SHP77 (cell line): ENCODE measurements around the gene KRTAP10-9.

ENCODE experiments used
- DNase-seq, 2 experiments: peaks; one replicate each; lab custom pipeline; 2025; lab: John Stamatoyannopoulos, UW

The KRTAP10-9 gene

DNA sequence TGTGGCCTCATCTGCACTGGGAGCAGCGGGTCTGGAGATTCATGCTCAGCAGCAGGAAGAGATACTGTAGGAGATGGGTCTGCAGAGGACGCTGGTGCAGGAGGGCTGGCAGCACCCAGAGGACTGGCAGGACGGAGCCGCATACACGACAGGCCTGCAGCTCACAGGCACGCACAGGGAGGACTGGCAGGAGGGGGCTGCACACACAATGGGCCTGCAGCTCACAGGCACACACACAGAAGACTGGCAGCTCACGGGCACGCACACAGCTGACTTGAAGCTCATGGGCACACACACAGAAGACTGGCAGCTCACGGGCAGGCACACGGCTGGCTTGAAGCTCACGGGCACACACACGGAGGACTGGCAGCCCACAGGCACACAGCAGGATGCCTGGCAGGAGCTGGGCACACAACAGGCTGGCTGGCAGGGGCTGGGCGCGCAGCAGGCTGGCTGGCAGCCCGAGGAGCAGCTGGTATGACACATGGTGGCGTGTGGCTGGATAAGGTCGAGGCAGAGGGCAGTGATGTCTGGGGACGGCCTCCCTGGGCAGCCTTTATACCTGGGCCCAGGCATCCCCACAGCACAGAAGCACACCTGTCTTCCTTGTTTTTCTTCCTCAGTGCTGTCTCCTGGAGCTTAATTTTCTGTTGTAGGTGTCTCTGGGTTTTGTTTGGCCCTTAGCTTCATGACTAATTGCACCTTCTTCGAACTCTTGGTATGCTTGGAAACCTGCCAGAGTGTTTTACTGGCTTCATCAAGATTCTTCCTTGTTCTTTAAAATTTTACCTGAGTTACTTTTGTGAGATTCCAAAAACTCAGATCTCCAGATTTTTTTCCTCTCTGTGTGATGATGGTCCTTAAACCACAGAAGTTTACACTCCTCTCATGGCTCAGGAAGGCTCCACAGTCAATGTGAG lies 39.8 kb downstream of the KRTAP10-9 start, which contains the start of gene KRTAP12-2:
Gene KRTAP12-2, minus strand, starts transcription at position 527 of the 920 bp plus-strand sequence. Its CDS starts 41 bp downstream, at position 486.
- peak in 1 of 2 experiments; percentile 32 for DNase-seq

DNA sequence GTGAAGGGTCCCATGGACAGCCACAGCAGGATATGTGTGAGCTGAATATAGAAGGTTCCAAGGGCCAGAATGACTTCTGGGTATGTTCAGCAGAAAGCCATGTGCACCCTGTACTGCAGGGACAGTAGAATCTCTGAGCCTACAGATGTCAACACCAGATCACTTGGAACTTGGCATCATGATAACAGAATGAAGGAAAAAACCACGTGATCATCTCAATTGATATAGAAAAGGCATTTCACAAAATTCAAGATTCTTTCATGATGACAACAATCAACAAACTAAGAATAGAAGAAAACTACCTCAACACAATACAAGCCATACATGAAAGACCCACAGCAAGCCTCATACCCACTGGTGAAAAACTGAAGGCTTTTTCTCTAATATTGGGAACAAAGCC lies 40.7 kb downstream of the KRTAP10-9 start:
- no peak for DNase-seq

DNA sequence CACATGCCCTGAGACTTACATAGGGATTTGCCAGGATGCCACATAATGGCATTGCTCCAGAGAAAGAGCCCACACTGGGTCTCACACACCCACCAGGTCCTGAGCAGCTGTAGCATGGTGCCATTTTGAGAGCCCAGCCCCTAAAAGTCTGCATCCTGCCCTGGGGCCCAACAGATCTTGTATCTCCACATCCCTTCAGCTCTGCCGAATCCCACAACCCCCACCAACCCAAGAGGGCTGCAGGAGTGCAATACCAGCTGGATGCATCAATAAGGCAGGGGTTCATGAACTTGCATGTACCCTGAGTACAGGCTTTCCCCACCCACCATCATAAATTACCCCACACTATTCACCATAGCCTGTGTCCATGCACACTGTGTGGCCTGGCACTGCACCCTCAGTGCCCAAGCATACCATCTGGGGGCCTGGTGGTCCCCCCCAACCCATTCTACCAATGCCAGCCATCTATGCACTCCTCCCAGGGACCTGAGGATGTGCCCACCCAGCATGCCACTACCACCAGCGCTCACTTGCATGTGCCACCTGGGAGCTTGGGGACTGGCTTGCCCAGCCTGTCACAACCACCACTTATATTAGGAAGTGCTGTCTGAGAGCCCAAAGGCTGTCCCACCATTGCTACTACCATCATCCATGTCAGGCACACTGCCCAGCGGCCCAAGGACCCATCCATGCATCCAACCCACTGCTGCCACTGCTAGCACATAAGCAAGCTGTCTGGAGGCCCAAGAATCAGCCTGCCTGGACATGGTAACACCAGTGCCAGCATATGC lies 43.9 kb downstream of the KRTAP10-9 start:
- no peak for DNase-seq

DNA sequence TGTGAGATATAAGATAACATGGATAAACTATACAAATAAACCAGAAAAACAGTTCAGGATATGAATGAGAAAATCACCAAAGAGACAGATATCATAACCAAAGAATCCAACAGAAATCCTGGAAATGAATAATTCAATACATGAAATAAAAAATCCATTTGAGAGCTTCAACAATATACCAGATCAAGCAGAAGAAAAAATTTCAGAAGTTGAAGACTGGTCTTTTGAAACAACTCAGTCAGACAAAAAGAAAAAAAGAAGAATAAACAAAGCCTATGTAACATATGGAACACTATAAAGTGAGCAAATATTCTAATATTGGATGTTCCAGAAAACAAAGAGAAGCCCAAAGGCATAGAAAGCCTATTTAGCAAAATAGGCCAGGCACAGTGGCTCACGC lies 45.0 kb downstream of the KRTAP10-9 start:
- DNase-seq = no peak

DNA sequence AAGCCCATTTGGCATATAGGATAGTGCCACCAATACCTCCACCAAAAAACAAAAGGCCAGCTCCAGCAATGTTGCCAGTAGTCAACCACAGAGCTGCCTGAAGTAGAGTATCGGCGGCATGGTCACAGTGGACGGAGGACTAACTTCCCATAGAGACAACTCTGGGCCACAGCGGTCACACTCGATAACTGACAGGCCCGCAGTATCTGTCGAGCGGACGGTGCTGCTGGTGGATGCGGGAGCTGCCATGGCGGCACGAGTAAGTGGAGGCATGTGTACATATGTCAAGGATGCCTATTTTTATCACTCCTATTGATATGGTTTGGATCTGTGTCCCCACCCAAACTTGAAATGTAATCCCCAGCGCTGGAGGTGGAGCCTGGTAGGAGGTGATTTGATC lies 51.0 kb downstream of the KRTAP10-9 start:
- DNase-seq = no peak
